HG03575 (cell line): ENCODE results near the gene RAE1.

Experiments
- ATAC-seq: cut with Tn5 transposase; IDR thresholded peaks from one replicate; pipeline ENCODE4 v1.9.1; 2021; ENCODE audit not compliant: unreplicated experiment, insufficient number of reproducible peaks, low FRiP score; ENCODE audit errors: extremely low read depth

Gene RAE1

GRCh38 chr20:57361517-57361916 lies 10.5 kb downstream of the RAE1 start:
- ATAC-seq, result no peak

- ATAC-seq, result no peak
Measured at GRCh38 chr20:57364451-57364850, 13.4 kb downstream of the RAE1 start.

- ATAC-seq, result no peak
Measured at GRCh38 chr20:57369596-57369995, 18.5 kb downstream of the RAE1 start.

GRCh38 chr20:57370316-57370715 lies 19.3 kb downstream of the RAE1 start:
- no peak for ATAC-seq

GRCh38 chr20:57371363-57371762 lies 20.3 kb downstream of the RAE1 start:
- no peak for ATAC-seq

GRCh38 chr20:57372157-57372556 lies 21.1 kb downstream of the RAE1 start:
- ATAC-seq, result no peak

- no peak for ATAC-seq
Measured at GRCh38 chr20:57372581-57373350, 21.7 kb downstream of the RAE1 start.

- no peak for ATAC-seq
Measured at GRCh38 chr20:57374343-57374930, 23.4 kb downstream of the RAE1 start.

GRCh38 chr20:57374931-57375651 lies 24.0 kb downstream of the RAE1 start:
- no peak for ATAC-seq

- ATAC-seq, result no peak
Measured at GRCh38 chr20:57375652-57376230, 24.7 kb downstream of the RAE1 start.

- no peak for ATAC-seq
Measured at GRCh38 chr20:57377350-57377749, 26.3 kb downstream of the RAE1 start.

GRCh38 chr20:57378107-57378506 lies 27.1 kb downstream of the RAE1 start:
- no peak for ATAC-seq

GRCh38 chr20:57378646-57379262 lies 27.7 kb downstream of the RAE1 start:
- no peak for ATAC-seq

GRCh38 chr20:57379263-57379647 lies 28.2 kb downstream of the RAE1 start:
- ATAC-seq, result no peak

- no peak for ATAC-seq
Measured at GRCh38 chr20:57380081-57380750, 29.2 kb downstream of the RAE1 start.

- ATAC-seq, result no peak
Measured at GRCh38 chr20:57381596-57382503, 30.8 kb downstream of the RAE1 start.

GRCh38 chr20:57382516-57382915 lies 31.5 kb downstream of the RAE1 start:
- no peak for ATAC-seq
